ENCODE measurements around the gene GHR.
"Not testable (repeated sequence)": the region's sequence is repeated elsewhere in the genome, so short reads cannot be mapped to it uniquely, and the experiment has no call there.

GHR gene

DNA sequence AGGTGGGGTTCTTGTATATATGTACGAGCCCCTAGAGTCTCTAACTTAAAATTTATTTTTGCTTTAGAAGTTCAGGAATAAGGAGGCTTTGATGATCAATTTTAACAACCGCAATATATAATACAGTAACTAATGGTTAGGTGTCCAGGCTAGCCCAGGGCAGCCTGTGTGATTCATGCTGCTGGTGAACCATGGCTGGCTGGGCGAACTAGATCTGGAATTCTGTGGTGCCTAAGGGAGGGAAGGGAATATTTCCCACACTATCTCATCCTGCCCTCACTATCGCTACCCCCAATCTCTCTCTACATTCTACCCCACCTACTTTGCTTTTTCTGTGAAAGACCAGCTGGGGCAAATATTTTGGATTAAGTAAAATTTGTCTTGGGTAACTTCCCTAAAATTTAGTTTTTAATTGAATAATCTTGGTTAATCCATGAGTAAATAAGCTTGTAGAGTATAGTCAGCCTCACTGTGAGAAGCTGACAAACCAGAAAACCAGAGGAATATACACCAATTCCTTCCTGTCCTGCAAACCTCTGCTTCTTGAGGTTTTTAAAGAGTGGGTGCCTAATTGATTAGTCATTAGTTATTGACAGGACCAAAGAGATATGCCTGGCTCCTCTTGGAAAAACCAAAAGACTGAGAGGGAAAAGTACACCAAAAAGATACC, 218.2 kb downstream of the GHR start:
- peak; percentile 28 for DNase-seq (ENCODE audit: low spot score)

DNA sequence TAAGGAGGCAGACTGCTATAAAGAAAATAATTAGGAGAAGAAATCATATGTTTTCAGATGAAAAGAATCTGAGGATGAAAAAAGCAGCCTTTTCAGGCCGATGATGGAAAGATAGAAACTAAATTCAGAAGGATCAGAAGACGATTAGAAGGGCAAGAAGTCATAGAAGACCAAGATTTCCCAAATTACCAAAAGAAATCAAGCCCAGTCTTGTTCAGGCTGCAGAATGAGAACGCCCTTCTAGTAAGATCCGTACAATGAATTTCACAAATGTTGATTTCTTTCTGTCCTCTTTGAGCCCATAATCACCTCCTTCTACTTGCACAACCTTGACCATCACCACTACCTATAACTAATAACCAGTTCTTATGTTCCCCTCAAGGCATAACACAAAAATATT, 218.8 kb downstream of the GHR start:
- DNase-seq (ENCODE audit: low spot score) = no peak
- no peak for FAIRE-seq

More for the DNA sequence above, 218.2 kb downstream of the GHR start:
- FAIRE-seq = peak; percentile 27

DNA sequence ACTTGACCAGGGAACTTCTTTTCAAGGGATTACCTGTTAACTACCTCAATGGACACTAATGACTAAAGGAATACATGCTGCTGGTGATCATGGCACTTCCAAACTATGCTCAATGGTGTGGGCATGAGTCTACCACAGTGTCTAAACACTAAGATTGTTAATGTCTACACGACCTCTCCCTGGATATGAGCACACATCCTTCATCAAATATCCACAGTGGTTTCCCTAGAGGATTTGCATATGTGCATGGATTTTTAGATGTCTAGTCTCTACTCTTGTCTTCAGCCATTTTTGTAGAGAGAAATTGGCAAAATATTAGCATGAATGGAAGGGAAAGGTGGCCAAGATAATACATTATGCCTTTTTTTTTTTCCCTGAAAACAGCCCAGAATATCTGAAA, 220.1 kb downstream of the GHR start:
- DNase-seq (ENCODE audit: low spot score) (no peak), FAIRE-seq (no peak)

- FAIRE-seq (no peak), DNase-seq (ENCODE audit: low spot score) (no peak)
These were observed 221.9 kb downstream of the GHR start for GRCh38 chr5:42645138-42645537.

- FAIRE-seq = no peak
- no peak for DNase-seq (ENCODE audit: low spot score)
These were observed 224.8 kb downstream of the GHR start for GRCh38 chr5:42648036-42648435.

DNA sequence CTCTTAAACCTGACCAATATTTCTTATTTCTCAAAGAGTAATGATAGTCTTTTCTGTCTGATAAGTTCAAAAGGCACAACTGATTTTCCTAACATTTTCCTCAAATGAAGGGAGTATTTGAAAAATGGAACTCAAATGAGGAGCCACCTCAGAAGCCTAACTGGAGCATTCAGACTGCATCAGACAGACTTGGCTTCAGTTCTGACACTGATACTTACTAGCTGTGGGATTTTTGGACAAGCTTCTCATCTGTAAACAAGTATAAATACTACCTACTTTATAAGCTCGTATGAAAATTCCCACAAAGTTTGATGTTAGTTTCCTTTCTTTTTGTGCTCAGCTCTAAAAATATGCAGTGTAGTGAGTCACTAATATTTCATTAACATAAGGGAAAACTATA, 225.7 kb downstream of the GHR start:
- DNase-seq (ENCODE audit: low spot score) (no peak), FAIRE-seq (no peak)

- FAIRE-seq = no peak
These were observed 226.8 kb downstream of the GHR start for GRCh38 chr5:42650084-42650483.

DNA sequence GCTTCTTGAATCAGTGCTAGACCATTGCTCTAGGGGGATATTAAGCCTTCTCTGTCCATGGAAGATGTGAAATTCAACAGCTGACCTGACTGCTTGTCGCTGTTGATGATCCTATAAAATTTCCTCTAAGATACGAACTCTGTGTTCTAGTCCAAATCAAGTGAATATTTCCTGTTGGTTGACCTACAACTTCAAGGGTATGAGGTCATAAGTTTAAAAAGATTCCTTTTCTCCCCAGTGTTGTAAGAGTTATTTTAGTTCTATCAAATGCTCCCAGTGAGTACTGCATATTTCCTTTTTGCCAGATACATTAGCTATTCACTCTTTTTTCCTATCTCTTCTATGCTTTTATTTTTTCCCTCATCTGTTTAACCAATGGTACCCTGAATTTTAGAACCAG, 230.5 kb downstream of the GHR start:
- DNase-seq (ENCODE audit: low spot score) = no peak
- FAIRE-seq = no peak

More at GRCh38 chr5:42650084-42650483, 226.8 kb downstream of the GHR start:
- no peak for DNase-seq (ENCODE audit: low spot score)

- no peak for FAIRE-seq
These were observed 231.4 kb downstream of the GHR start for GRCh38 chr5:42654645-42655044.

GRCh38 chr5:42655982-42656650, 232.9 kb downstream of the GHR start:
- DNase-seq (ENCODE audit: low spot score) (no peak), FAIRE-seq (no peak)

More at GRCh38 chr5:42654645-42655044, 231.4 kb downstream of the GHR start:
- DNase-seq (ENCODE audit: low spot score) = no peak

- DNase-seq (ENCODE audit: low spot score) (peak; percentile 13), FAIRE-seq (peak; percentile 15)
These were observed 233.4 kb downstream of the GHR start for GRCh38 chr5:42656651-42657015.

- DNase-seq (ENCODE audit: low spot score); FAIRE-seq: not testable (repeated sequence)
These were observed 236.6 kb downstream of the GHR start for GRCh38 chr5:42659869-42660268.

DNA sequence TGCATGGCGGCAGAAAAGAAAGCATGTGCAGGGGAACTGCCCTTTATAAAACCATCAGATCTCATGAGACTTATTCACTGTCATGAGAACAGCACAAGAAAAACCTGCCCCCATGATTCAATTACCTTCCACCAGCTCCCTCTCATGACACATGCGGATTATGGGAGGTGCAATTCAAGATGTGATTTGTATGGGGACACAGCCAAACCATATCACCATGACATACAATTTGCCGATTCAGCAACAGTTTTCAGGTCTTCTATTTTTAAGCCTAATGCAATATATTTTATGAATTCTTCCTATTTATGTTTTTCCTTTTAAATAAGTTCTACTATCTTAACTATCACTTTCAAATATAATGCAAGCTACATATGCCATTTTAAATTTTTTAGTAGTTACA, 242.6 kb downstream of the GHR start:
- DNase-seq (ENCODE audit: low spot score) (no peak), FAIRE-seq (no peak)

- DNase-seq (ENCODE audit: low spot score) (no peak), FAIRE-seq (no peak)
These were observed 243.6 kb downstream of the GHR start for GRCh38 chr5:42666869-42667268.

DNA sequence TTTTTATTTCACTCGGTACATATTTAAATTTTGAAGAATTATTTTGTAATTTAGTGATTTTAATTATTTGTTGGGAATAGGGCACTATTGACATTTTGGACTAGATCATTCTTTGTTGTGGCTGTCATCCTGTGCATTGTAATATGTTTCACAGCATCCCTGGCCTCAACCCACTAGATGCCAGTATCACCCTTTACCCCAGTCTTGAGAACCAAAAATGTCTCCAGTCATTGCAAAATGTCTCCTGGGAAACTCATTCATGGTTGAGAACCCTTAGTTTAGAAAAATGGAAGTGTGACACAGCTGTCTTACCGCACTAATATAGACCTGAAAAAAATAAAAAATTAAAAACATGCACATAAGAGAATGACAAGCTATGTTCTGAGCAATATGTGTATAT, 245.0 kb downstream of the GHR start:
- FAIRE-seq (no peak), DNase-seq (ENCODE audit: low spot score) (no peak)

DNA sequence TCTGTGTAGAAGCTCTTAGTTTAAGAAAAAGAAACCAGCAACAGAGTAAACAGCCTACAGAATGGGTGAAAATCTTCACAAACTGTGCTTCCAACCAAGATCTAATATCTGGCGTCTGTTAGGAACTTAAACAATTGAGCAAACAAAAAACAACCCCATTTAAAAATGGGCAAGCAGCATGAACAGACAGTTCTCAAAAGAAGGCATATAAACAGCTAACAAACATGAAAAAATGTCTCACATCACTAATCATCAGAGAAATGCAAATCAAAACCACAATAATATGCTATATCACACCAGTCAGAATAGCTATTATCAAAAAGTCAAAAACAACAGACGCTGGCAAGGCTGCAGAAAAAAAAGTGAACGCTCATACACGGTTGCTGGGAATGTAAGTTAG, 249.7 kb downstream of the GHR start:
- FAIRE-seq = no peak

GRCh38 chr5:42675602-42676001, 252.4 kb downstream of the GHR start:
- FAIRE-seq (no peak), DNase-seq (ENCODE audit: low spot score) (no peak)

More for the DNA sequence above, 249.7 kb downstream of the GHR start:
- DNase-seq (ENCODE audit: low spot score) = no peak

DNA sequence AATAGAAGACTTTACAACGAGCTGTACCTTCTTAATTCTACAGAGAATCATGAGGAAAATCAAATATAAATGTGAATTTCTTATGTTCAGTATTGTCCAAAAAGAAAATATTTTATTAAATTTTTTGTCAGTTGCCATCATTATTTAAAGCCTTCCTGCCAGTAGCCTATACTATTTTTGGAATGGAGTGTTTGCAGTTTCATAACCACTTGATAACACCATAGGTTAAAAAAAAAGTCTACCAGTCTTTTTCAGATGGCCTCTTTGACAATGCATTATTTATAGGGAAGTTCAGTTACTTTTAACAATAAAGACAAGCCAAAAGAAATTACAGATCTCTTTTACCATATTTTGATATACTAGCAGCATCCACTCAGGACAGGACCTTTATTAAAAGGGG, 253.1 kb downstream of the GHR start:
- no peak for DNase-seq (ENCODE audit: low spot score)
- no peak for FAIRE-seq

DNA sequence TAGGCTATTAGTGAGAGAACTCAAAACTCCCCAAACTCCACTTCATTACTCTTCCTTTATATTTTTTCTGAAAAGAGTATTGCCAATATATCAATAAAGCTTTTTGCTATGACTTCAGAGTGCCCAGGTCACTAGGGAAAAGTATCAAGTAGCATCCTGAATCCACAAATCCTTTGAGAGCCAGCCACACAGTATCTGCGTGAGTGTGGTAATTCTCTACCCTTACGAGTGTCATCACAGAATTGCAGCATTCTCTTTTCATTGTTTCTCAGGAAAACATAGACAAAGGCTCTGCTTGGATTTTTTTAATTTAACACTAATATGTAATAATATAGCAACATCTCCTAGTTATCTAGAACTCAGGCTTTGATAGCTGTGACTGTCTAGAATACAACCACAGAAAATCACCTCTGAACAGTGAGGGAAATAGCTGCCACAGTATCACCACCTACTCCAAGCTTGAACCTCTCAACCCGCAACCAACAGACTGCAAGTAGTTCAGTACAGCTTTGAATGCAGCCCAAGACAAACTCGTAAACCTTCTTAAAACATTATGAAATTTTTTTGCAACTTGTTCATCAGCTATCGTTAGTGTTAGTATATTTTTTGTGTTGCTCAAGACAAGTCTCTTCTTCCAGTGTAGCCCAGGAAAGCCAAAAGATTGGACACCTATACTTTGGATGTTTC, 254.1 kb downstream of the GHR start:
- DNase-seq (ENCODE audit: low spot score) (no peak), FAIRE-seq (no peak)

DNA sequence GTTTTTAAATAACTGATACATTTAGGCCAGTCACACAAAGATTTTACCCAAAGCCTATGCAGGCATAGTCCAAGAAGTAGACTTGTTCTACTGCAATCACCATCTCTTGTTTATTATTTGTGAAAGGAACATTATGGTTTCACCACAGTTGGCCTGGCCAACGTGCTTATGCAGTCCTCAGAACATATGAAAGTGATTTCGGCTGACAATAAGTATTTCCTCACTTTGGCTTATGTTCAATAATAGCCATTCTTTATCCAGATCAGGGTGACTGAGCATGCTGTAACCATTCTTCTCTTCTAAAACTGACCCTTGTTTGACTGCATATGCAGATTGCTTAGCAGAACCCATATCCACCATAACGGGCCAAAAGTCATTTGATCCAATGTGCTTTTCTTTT, 256.8 kb downstream of the GHR start:
- FAIRE-seq = no peak

DNA sequence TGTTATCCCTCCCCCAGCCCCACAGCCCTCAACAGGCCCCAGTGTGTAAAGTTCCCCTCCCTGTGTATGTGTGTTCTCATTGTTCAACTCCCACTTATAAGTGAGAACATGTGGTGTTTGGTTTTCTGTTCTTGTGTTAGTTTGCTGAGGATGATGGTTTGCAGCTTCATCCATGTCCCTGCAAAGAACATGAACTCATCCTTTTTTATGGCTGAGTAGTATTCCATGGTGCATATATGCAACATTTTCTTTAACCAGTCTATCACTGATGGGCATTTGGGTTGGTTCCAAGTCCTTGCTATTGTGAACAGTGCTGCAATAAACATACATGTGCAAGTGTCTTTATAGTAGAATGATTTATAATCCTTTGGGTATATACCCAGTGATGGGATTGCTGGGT, 261.8 kb downstream of the GHR start:
- DNase-seq (ENCODE audit: low spot score); FAIRE-seq: not testable (repeated sequence)

More for the DNA sequence above, 256.8 kb downstream of the GHR start:
- DNase-seq (ENCODE audit: low spot score) = no peak

DNA sequence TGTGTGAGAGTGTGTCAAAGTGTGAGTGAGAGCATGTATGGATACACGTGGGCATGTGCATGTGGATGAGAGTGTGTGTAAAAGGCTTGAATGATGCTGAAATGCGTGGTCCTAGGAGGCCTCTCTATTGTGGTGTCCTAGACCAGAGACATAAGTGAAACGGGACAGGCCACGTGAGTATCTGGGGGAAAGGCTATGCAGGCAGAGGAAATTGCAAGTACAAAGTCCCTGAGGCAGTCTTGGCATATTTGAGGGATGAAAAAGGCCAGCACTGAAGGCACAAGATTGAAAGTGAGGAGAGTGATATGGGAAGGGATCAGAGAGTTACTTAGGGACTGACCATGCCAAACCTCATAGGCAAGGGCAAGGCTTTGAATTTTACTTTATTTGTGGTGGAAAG, 266.2 kb downstream of the GHR start:
- DNase-seq (ENCODE audit: low spot score) (no peak), FAIRE-seq (no peak)
